H1 (cell line): ENCODE data around the gene MCOLN3. TPM values are rescaled to one million over a fixed set of nuclear protein-coding genes. Genes with fewer than 3 reads are reported as not detected.

ENCODE experiments used
- CTCF ChIA-PET: fragments of 300-600 bp; sonication (Branson Sonifier 250); formaldehyde crosslinking; loops from one replicate; lab custom pipeline; 2021; ENCODE audit not compliant: partially characterized antibody; lab: Charles Lee
- POLR2A ChIA-PET: fragments of 300-600 bp; sonication (Branson Sonifier 250); formaldehyde crosslinking; loops from one replicate; lab custom pipeline; 2021; ENCODE audit warnings: inconsistent platforms; ENCODE audit not compliant: partially characterized antibody; lab: Charles Lee
- DNase-seq, 2 experiments: peaks; one replicate each; pipeline versions ENCODE4 v3.0.0 to v3.0.0-alpha.2; 2010 to 2022; ENCODE audit warnings: low spot score in 2 of 2, low read depth in 1 of 2, mixed read lengths in 1 of 2
- FAIRE-seq: peaks from 2 replicates; lab custom pipeline; 2011; peaks lifted over from hg19 to GRCh38; lab: Jason Lieb, UNC
- H2AFZ ChIP-seq: 2 replicates; pipeline ENCODE4 v1.8.1; 2012; ENCODE audit warnings: low read length, inconsistent platforms
- H2AK5ac ChIP-seq: 2 replicates; pipeline ENCODE4 v1.6.1; 2013; ENCODE audit warnings: low read depth, low read length
- H2BK120ac ChIP-seq: replicated peaks from 2 replicates; pipeline ENCODE3; 2013; ENCODE audit warnings: low read depth, low read length, inconsistent platforms
- H2BK12ac ChIP-seq: 2 replicates; pipeline ENCODE4 v1.6.1; 2013; ENCODE audit warnings: low read depth, low read length
- H2BK15ac ChIP-seq: 2 replicates; pipeline ENCODE4 v1.6.1; 2013; ENCODE audit warnings: low read length
- H2BK20ac ChIP-seq: 2 replicates; pipeline ENCODE4 v1.6.1; 2013; ENCODE audit warnings: low read length
- H2BK5ac ChIP-seq: 2 replicates; pipeline ENCODE4 v1.6.1; 2013; ENCODE audit warnings: low read depth, low read length
- H3K14ac ChIP-seq: 2 replicates; pipeline ENCODE4 v1.6.1; 2013; ENCODE audit warnings: inconsistent platforms; ENCODE audit not compliant: insufficient read length
- H3K18ac ChIP-seq: 2 replicates; pipeline ENCODE4 v1.6.1; 2013; ENCODE audit warnings: low read length; ENCODE audit errors: extremely low read depth
- H3K23ac ChIP-seq: 2 replicates; pipeline ENCODE4 v1.6.1; 2013; ENCODE audit warnings: inconsistent platforms; ENCODE audit not compliant: insufficient read length
- H3K23me2 ChIP-seq: 2 replicates; pipeline ENCODE4 v1.6.1; 2013; ENCODE audit warnings: low read depth, low read length
- H3K27ac ChIP-seq: 2 replicates; pipeline ENCODE4 v1.6.1; 2011; ENCODE audit warnings: low read depth, low read length, inconsistent platforms
- H3K27me3 ChIP-seq, 4 experiments: replicated peaks in 1 of 4; 1 replicate in 1 of 4; 2 replicates in 3 of 4; pipeline versions ENCODE4 v1.6.1 to v1.8.1; 2011 to 2013; ENCODE audit warnings: low read length in 3 of 4, mild to moderate bottlenecking in 3 of 4, inconsistent platforms in 2 of 4, mixed read lengths in 2 of 4, moderate library complexity in 1 of 4; ENCODE audit not compliant: control insufficient read depth in 3 of 4, insufficient read depth in 3 of 4; ENCODE audit errors: extremely low read depth in 1 of 4
- H3K36me3 ChIP-seq, 4 experiments: 2 replicates each; pipeline versions ENCODE4 v1.6.1 to v1.8.1; 2011 to 2013; ENCODE audit warnings: mild to moderate bottlenecking in 4 of 4, low read length in 3 of 4, moderate library complexity in 2 of 4, control low read depth in 1 of 4, inconsistent platforms in 1 of 4; ENCODE audit not compliant: insufficient read depth in 4 of 4, control insufficient read depth in 2 of 4
- H3K4ac ChIP-seq: replicated peaks from 2 replicates; pipeline ENCODE3; 2013; ENCODE audit warnings: low read length, low read depth, mixed read lengths, inconsistent platforms; ENCODE audit not compliant: insufficient read length
- H3K4me1 ChIP-seq, 4 experiments: replicated peaks in 1 of 4; 1 replicate in 1 of 4; 2 replicates in 3 of 4; pipeline versions ENCODE4 v1.6.1 to v1.8.1; 2011 to 2013; ENCODE audit warnings: low read length in 3 of 4, inconsistent platforms in 2 of 4, mixed read lengths in 1 of 4; ENCODE audit not compliant: insufficient read depth in 4 of 4, control insufficient read depth in 3 of 4
- H3K4me2 ChIP-seq, 2 experiments: 2 replicates each; pipeline versions ENCODE4 v1.6.1 to v1.8.1; 2011 to 2013; ENCODE audit warnings: low read depth in 2 of 2, low read length in 2 of 2, control low read depth in 1 of 2, inconsistent platforms in 1 of 2, mild to moderate bottlenecking in 1 of 2; ENCODE audit not compliant: insufficient read depth in 1 of 2
- H3K4me3 ChIP-seq, 4 experiments: fragments of 200-600, 300-600 bp in 1 of 4; sonication (generic), shearing (Covaris generic), sonication (Bioruptor Twin) in 1 of 4; 2 replicates each; pipeline versions ENCODE4 v1.5.1 to v1.8.1; 2011 to 2016; ENCODE audit warnings: low read length in 4 of 4, low read depth in 3 of 4, control low read depth in 2 of 4, inconsistent platforms in 2 of 4, mild to moderate bottlenecking in 2 of 4, mixed read lengths in 1 of 4, moderate library complexity in 1 of 4; ENCODE audit not compliant: insufficient read depth in 2 of 4; ENCODE audit errors: extremely low read depth in 1 of 4
- H3K56ac ChIP-seq: replicated peaks from 2 replicates; pipeline ENCODE3; 2013; ENCODE audit warnings: low read depth, mild to moderate bottlenecking, mixed read lengths, low read length, inconsistent platforms; ENCODE audit not compliant: insufficient read length
- H3K79me1 ChIP-seq: 2 replicates; pipeline ENCODE4 v1.6.1; 2013; ENCODE audit warnings: low read depth, low read length, control low read depth
- H3K79me2 ChIP-seq, 2 experiments: 2 replicates each; pipeline versions ENCODE4 v1.6.1 to v1.8.1; 2012 to 2013; ENCODE audit warnings: low read length in 2 of 2, mild to moderate bottlenecking in 2 of 2, inconsistent platforms in 1 of 2; ENCODE audit not compliant: insufficient read depth in 2 of 2, control insufficient read depth in 1 of 2
- H3K9ac ChIP-seq, 4 experiments: replicated peaks in 1 of 4; 1 replicate in 1 of 4; 2 replicates in 3 of 4; pipeline versions ENCODE4 v1.6.1 to v1.8.1; 2011 to 2013; ENCODE audit warnings: low read depth in 3 of 4, low read length in 3 of 4, control low read depth in 2 of 4, mild to moderate bottlenecking in 2 of 4, moderate library complexity in 2 of 4, inconsistent platforms in 1 of 4; ENCODE audit errors: extremely low read depth in 1 of 4
- H3K9me3 ChIP-seq, 2 experiments: 2 replicates each; pipeline versions ENCODE4 v1.6.1 to v1.8.1; 2012 to 2013; ENCODE audit warnings: mild to moderate bottlenecking in 2 of 2, moderate library complexity in 2 of 2, control low read depth in 1 of 2, inconsistent platforms in 1 of 2, low read depth in 1 of 2, low read length in 1 of 2, mixed read lengths in 1 of 2; ENCODE audit not compliant: insufficient read depth in 2 of 2
- H4K20me1 ChIP-seq, 2 experiments: replicated peaks in 1 of 2; 2 replicates each; pipeline versions ENCODE3 to v1.8.1; 2011 to 2013; ENCODE audit warnings: inconsistent platforms in 2 of 2, low read length in 2 of 2, mild to moderate bottlenecking in 1 of 2; ENCODE audit not compliant: insufficient read depth in 2 of 2, control insufficient read depth in 1 of 2
- H4K5ac ChIP-seq: 2 replicates; pipeline ENCODE4 v1.6.1; 2013; ENCODE audit warnings: low read length, low read depth, mixed read lengths, inconsistent platforms; ENCODE audit not compliant: insufficient read length
- H4K8ac ChIP-seq: 2 replicates; pipeline ENCODE4 v1.8.0; 2013; ENCODE audit warnings: mild to moderate bottlenecking, moderate library complexity, low read length, inconsistent platforms; ENCODE audit not compliant: insufficient read depth; ENCODE audit errors: extremely low read depth
- H4K91ac ChIP-seq: replicated peaks from 2 replicates; pipeline ENCODE3; 2013; ENCODE audit warnings: low read length, mixed read lengths, inconsistent platforms; ENCODE audit not compliant: insufficient read length
- CBX8 ChIP-seq: fragments of 300-800, 300-1000 bp; sonication (generic); IDR thresholded peaks from 2 replicates; pipeline ENCODE4 v1.7.1; 2016; ENCODE audit warnings: low read depth, low read length, borderline replicate concordance
- E2F6 ChIP-seq: IDR thresholded peaks from 2 replicates; pipeline ENCODE4 v1.6.1; 2012; ENCODE audit warnings: inconsistent platforms
- WGBS, 2 experiments: shearing (Covaris generic) in 1 of 2; methylation state at CpG; one replicate each; pipeline versions ENCODE4 v1.1.6 to v1.1.7; 2013 to 2015; ENCODE audit warnings: low lambda C conversion rate in 2 of 2, mixed read lengths in 2 of 2, inconsistent platforms in 1 of 2, low coverage in 1 of 2, missing lambda C conversion rate in 1 of 2; ENCODE audit not compliant: insufficient replicate concordance in 2 of 2, insufficient coverage in 1 of 2, insufficient read length in 1 of 2; ENCODE audit errors: extremely low coverage in 1 of 2, missing lambda C conversion rate in 1 of 2; 5-methylcytosine and 5-hydroxymethylcytosine counted together
- polyA plus RNA-seq, 7 experiments: library from polyadenylated mRNA; depleted of rRNA in 3 of 7; stranded (reverse) in 5 of 7; unstranded in 2 of 7; fragments of >200 nt in 5 of 7; fragments of 200-250 nt in 2 of 7; gene quantifications; 1 replicate in 5 of 7; 2 replicates in 1 of 7; 4 replicates in 1 of 7; pipeline versions ENCODE4 v1.2.1 to v1.2.3, GENCODE V29; 2011 to 2013; ENCODE audit warnings: missing spikeins in 2 of 7, mixed read lengths in 2 of 7
- total RNA-seq: library from RNA; stranded (reverse); fragmentation: NEBNext Ultra II Directional; extraction: Animal tissue kit (Norgen Biotek cat#: 25700); gene quantifications from 2 replicates; pipeline ENCODE4 v1.2.1, GENCODE V29; 2021

MCOLN3 gene
- total and polyA plus RNA-seq, 2 of the 8 experiments (the other 6 are each of a cell fraction or from before 2014, with no cell fraction given) = 3.8 to 4.9 TPM

GRCh38 chr1:84975035-84975434 is 73.3 kb downstream of the MCOLN3 start:
- Histone ChIP-seq H3K79me2 (no peaks in the 10 kb centered on the region), H2AK5ac (no peak overlapping the region), H3K23ac (no peak overlapping the region), H2BK20ac (no peak overlapping the region), H2BK15ac (no peak overlapping the region), H2BK5ac (no peak overlapping the region), H3K36me3 (no peaks in the 10 kb centered on the region), H3K4me2 (no peak overlapping the region), H3K23me2 (no peaks in the 10 kb centered on the region), H3K9me3 (no peaks in the 10 kb centered on the region), H3K27ac (no peak overlapping the region), H2BK120ac (no peak overlapping the region), H3K18ac (no peak overlapping the region), H3K14ac (no peak overlapping the region), H2BK12ac (no peak overlapping the region), H3K56ac (no peak overlapping the region), H4K20me1 (no peaks in the 10 kb centered on the region), H2AFZ (no peak overlapping the region), H3K9ac (no peak overlapping the region), H3K4ac (no peak overlapping the region), H4K8ac (no peak overlapping the region), H3K27me3 (no peaks in the 10 kb centered on the region), H3K4me3 (no peak overlapping the region), H3K4me1 (peaks cover 0 to 5% (median 0%) of the 10 kb centered on the region in 4 experiments; a peak in 3 of 7 replicates), H4K91ac (no peak overlapping the region), H3K79me1 (no peaks in the 10 kb centered on the region), H4K5ac (no peak overlapping the region)
- ChIA-PET POLR2A (no interaction called here), CTCF (interaction anchor here (1.1 to 1.6 kb wide), 4 partner anchors 30 to 73 kb away, joined by 3 to 4 read pairs (median 4); no protein-coding TSS in a partner anchor)
- 64% methylated on average over 2 of the region's 2 CpGs; no CpG with 5 or more reads in 1 of the 2 experiments for WGBS, 2 experiments
- no peak for DNase-seq
- no peak for FAIRE-seq
- TF ChIP-seq E2F6 = no peak
- TF ChIP-seq CBX8 = no peak
